H9 (cell line): ENCODE results near the gene ANKDD1A. TPM values are rescaled to one million over a fixed set of nuclear protein-coding genes. Genes with fewer than 3 reads are reported as not detected.

Source experiments
- DNase-seq: peaks from one replicate; pipeline ENCODE4 v3.0.0-alpha.2; 2017
- H2AFZ ChIP-seq: one replicate; pipeline ENCODE4 v1.6.1; 2013; ENCODE audit warnings: mild to moderate bottlenecking, low read length, control low read depth, moderate library complexity
- H2AK5ac ChIP-seq: 2 replicates; pipeline ENCODE4 v1.6.1; 2013; ENCODE audit warnings: low read length, control low read depth, mixed read lengths; ENCODE audit not compliant: insufficient read length
- H2BK120ac ChIP-seq: one replicate; pipeline ENCODE4 v1.6.1; 2013; ENCODE audit warnings: low read depth, mild to moderate bottlenecking, low read length, control low read depth, inconsistent platforms; ENCODE audit not compliant: poor library complexity, severe bottlenecking
- H2BK12ac ChIP-seq: 2 replicates; pipeline ENCODE4 v1.6.1; 2013; ENCODE audit warnings: low read length, control low read depth, mixed read lengths, low read depth; ENCODE audit not compliant: insufficient read length
- H2BK15ac ChIP-seq: 2 replicates; pipeline ENCODE4 v1.6.1; 2013; ENCODE audit warnings: low read depth, low read length, control low read depth
- H2BK20ac ChIP-seq: one replicate; pipeline ENCODE4 v1.6.1; 2013; ENCODE audit warnings: low read depth, mild to moderate bottlenecking, low read length, control low read depth, inconsistent platforms; ENCODE audit not compliant: poor library complexity, severe bottlenecking
- H2BK5ac ChIP-seq: 2 replicates; pipeline ENCODE4 v1.6.1; 2013; ENCODE audit warnings: low read length, control low read depth, mixed read lengths; ENCODE audit not compliant: insufficient read length
- H3K14ac ChIP-seq: 2 replicates; pipeline ENCODE4 v1.6.1; 2013; ENCODE audit warnings: low read length, control low read depth; ENCODE audit not compliant: insufficient read depth
- H3K18ac ChIP-seq: 2 replicates; pipeline ENCODE4 v1.6.1; 2013; ENCODE audit warnings: low read depth, mild to moderate bottlenecking, mixed read lengths, low read length, control low read depth; ENCODE audit not compliant: insufficient read length
- H3K23ac ChIP-seq: 2 replicates; pipeline ENCODE4 v1.6.1; 2013; ENCODE audit warnings: low read length, control low read depth, mixed read lengths, low read depth; ENCODE audit not compliant: insufficient read length
- H3K23me2 ChIP-seq: 2 replicates; pipeline ENCODE4 v1.6.1; 2013; ENCODE audit warnings: low read depth, mild to moderate bottlenecking, mixed read lengths, low read length, control low read depth; ENCODE audit not compliant: insufficient read length, poor library complexity, severe bottlenecking
- H3K27ac ChIP-seq: 2 replicates; pipeline ENCODE4 v1.5.1; 2013; ENCODE audit warnings: low read length, control low read depth, mixed read lengths, low read depth; ENCODE audit not compliant: insufficient read length
- H3K27me3 ChIP-seq: 2 replicates; pipeline ENCODE4 v1.6.1; 2013; ENCODE audit warnings: low read length, control low read depth, inconsistent platforms; ENCODE audit not compliant: insufficient read depth
- H3K4ac ChIP-seq: 2 replicates; pipeline ENCODE4 v1.6.1; 2013; ENCODE audit warnings: low read depth, mild to moderate bottlenecking, control low read depth, inconsistent platforms, low read length, moderate library complexity
- H3K4me1 ChIP-seq: 2 replicates; pipeline ENCODE4 v1.6.1; 2013; ENCODE audit warnings: low read length, control low read depth, inconsistent platforms; ENCODE audit not compliant: insufficient read depth
- H3K4me2 ChIP-seq: 2 replicates; pipeline ENCODE4 v1.6.1; 2013; ENCODE audit warnings: low read length, control low read depth, mixed read lengths; ENCODE audit not compliant: insufficient read length, insufficient read depth
- H3K56ac ChIP-seq: 2 replicates; pipeline ENCODE4 v1.6.1; 2013; ENCODE audit warnings: low read depth, mild to moderate bottlenecking, mixed read lengths, low read length, control low read depth; ENCODE audit not compliant: insufficient read length
- H3K79me1 ChIP-seq: 2 replicates; pipeline ENCODE4 v1.6.1; 2013; ENCODE audit warnings: low read depth, mild to moderate bottlenecking, moderate library complexity, low read length, control low read depth, inconsistent platforms; ENCODE audit not compliant: insufficient read depth, poor library complexity, severe bottlenecking
- H3K79me2 ChIP-seq: 2 replicates; pipeline ENCODE4 v1.6.1; 2013; ENCODE audit warnings: low read length, control low read depth, inconsistent platforms; ENCODE audit not compliant: insufficient read depth
- H3K9ac ChIP-seq: 2 replicates; pipeline ENCODE4 v1.6.1; 2013; ENCODE audit warnings: low read length, control low read depth, mixed read lengths; ENCODE audit not compliant: insufficient read length; ENCODE audit errors: extremely low read depth
- H3K9me3 ChIP-seq: one replicate; pipeline ENCODE4 v1.6.1; 2013; ENCODE audit warnings: low read depth, low read length, inconsistent platforms; ENCODE audit not compliant: control insufficient read depth
- H3T11ph ChIP-seq: one replicate; pipeline ENCODE4 v1.6.1; 2013; ENCODE audit warnings: mild to moderate bottlenecking, low read length, control low read depth, inconsistent platforms
- H4K20me1 ChIP-seq: one replicate; pipeline ENCODE4 v1.6.1; 2013; ENCODE audit not compliant: control insufficient read depth, insufficient read length, insufficient read depth
- H4K5ac ChIP-seq: 2 replicates; pipeline ENCODE4 v1.6.1; 2013; ENCODE audit warnings: low read depth, mild to moderate bottlenecking, mixed read lengths, low read length, control low read depth; ENCODE audit not compliant: insufficient read length
- H4K8ac ChIP-seq: replicated peaks from 2 replicates; pipeline ENCODE4 v1.6.1; 2013; ENCODE audit warnings: low read length, control low read depth, mixed read lengths, low read depth; ENCODE audit not compliant: insufficient read length
- H4K91ac ChIP-seq: 2 replicates; pipeline ENCODE4 v1.6.1; 2013; ENCODE audit warnings: low read depth, mild to moderate bottlenecking, moderate library complexity, mixed read lengths, low read length, control low read depth; ENCODE audit not compliant: insufficient read length
- H3K27ac Mint-ChIP-seq, 3 experiments: 2 replicates in 2 of 3; 3 replicates in 1 of 3; pipeline ENCODE4 v1.8.0; 2020 to 2021; ENCODE audit warnings: mixed read lengths in 3 of 3, mild to moderate bottlenecking in 1 of 3, moderate library complexity in 1 of 3
- H3K27me3 Mint-ChIP-seq: 2 replicates; pipeline ENCODE4 v1.8.0; 2021; ENCODE audit warnings: low read depth, mild to moderate bottlenecking, moderate library complexity, mixed read lengths
- H3K36me3 Mint-ChIP-seq, 3 experiments: 2 replicates in 2 of 3; 3 replicates in 1 of 3; pipeline ENCODE4 v1.8.0; 2020 to 2021; ENCODE audit warnings: low read depth in 3 of 3, mixed read lengths in 3 of 3; ENCODE audit not compliant: insufficient read depth in 1 of 3
- H3K4me1 Mint-ChIP-seq, 2 experiments: 2 replicates each; pipeline ENCODE4 v1.8.0; 2020; ENCODE audit warnings: mixed read lengths in 2 of 2
- H3K4me3 Mint-ChIP-seq, 2 experiments: 2 replicates in 1 of 2; 3 replicates in 1 of 2; pipeline ENCODE4 v1.8.0; 2020 to 2021; ENCODE audit warnings: mild to moderate bottlenecking in 2 of 2, mixed read lengths in 2 of 2, moderate library complexity in 1 of 2
- H3K9me3 Mint-ChIP-seq, 2 experiments: 2 replicates in 1 of 2; 3 replicates in 1 of 2; pipeline ENCODE4 v1.8.0; 2020; ENCODE audit warnings: mild to moderate bottlenecking in 2 of 2, mixed read lengths in 2 of 2, moderate library complexity in 1 of 2
- WGBS: extraction: QIAGEN DNeasy Blood & Tissue Kit; methylation state at CpG from one replicate; pipeline ENCODE4 v1.1.7; 2013; ENCODE audit warnings: missing lambda C conversion rate, low lambda C conversion rate, mixed read lengths; ENCODE audit not compliant: insufficient read length; ENCODE audit errors: extremely low coverage; 5-methylcytosine and 5-hydroxymethylcytosine counted together
- total RNA-seq: library from RNA; stranded (reverse); gene quantifications from 2 replicates; pipeline ENCODE4 v1.2.1, GENCODE V29; 2021
- TF ChIP-seq, protein P1 (sequence below): fragments of 200-600 bp; sonication (generic); conservative IDR thresholded peaks from 3 replicates; pipeline ENCODE4 v1.8.0; 2021; ENCODE audit warnings: antibody characterized with exemption, mild to moderate bottlenecking

The ANKDD1A gene
- total RNA-seq, 1 experiment from 2014 or later, result 3.7 TPM

DNA sequence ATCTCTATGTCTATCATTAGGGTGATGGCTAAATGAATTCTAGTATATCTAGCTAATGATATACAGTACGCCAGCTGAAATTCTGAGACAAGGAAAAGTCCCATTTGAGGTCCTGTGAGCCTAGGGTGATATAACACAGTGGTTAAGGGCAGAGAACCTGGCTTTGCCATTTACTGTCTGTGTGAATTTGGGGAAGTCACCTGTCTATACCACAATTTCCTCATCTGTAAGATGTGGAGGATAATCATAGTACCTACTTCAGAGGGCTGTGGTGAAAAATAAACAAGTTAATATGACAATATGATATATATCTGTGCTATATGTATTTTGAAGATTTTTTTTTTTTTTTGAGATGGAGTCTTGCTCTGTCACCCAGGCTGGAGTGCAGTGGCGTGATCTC lies 9.8 kb upstream of the ANKDD1A start:
- H2AFZ ChIP-seq, result no peak overlapping the region
- no peak overlapping the region for H3K4ac ChIP-seq
- no peak overlapping the region for H4K91ac ChIP-seq
- H3K27ac Mint-ChIP-seq, result no peak overlapping the region
- no peaks in the 10 kb centered on the region; the same call in 1 of the 2 replicates for H3K27me3 ChIP-seq
- no peak overlapping the region for H3K23ac ChIP-seq
- no peak overlapping the region for H3K56ac ChIP-seq
- peaks cover 15 to 26% (median 20%) of the 10 kb centered on the region in 3 experiments for H3K36me3 Mint-ChIP-seq
- no peaks in the 10 kb centered on the region for H3K79me1 ChIP-seq
- WGBS, result no CpG with 5 or more reads among the region's 2 CpGs
- H4K8ac ChIP-seq, result no peak overlapping the region
- peaks cover 18 to 24% of the 10 kb centered on the region in 2 experiments for H3K4me1 Mint-ChIP-seq
- H3K9me3 ChIP-seq, result peaks cover 13% of the 10 kb centered on the region
- H3K27me3 Mint-ChIP-seq, result peaks cover 10% of the 10 kb centered on the region
- no peak overlapping the region for H3T11ph ChIP-seq
- no peak overlapping the region for H3K27ac ChIP-seq
- TF ChIP-seq, protein P1, sequence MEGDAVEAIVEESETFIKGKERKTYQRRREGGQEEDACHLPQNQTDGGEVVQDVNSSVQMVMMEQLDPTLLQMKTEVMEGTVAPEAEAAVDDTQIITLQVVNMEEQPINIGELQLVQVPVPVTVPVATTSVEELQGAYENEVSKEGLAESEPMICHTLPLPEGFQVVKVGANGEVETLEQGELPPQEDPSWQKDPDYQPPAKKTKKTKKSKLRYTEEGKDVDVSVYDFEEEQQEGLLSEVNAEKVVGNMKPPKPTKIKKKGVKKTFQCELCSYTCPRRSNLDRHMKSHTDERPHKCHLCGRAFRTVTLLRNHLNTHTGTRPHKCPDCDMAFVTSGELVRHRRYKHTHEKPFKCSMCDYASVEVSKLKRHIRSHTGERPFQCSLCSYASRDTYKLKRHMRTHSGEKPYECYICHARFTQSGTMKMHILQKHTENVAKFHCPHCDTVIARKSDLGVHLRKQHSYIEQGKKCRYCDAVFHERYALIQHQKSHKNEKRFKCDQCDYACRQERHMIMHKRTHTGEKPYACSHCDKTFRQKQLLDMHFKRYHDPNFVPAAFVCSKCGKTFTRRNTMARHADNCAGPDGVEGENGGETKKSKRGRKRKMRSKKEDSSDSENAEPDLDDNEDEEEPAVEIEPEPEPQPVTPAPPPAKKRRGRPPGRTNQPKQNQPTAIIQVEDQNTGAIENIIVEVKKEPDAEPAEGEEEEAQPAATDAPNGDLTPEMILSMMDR, result no peak
- no peak overlapping the region for H2AK5ac ChIP-seq
- no peak overlapping the region for H3K4me2 ChIP-seq
- no peak overlapping the region for H3K14ac ChIP-seq
- H3K9ac ChIP-seq, result no peak overlapping the region
- no peak overlapping the region for H2BK15ac ChIP-seq
- DNase-seq, result no peak
- no peak overlapping the region for H2BK12ac ChIP-seq
- peaks cover 27 to 29% of the 10 kb centered on the region in 2 experiments for H3K9me3 Mint-ChIP-seq
- peaks cover 3% of the 10 kb centered on the region for H3K23me2 ChIP-seq
- no peaks in the 10 kb centered on the region for H3K79me2 ChIP-seq
- no peak overlapping the region for H3K4me3 Mint-ChIP-seq
- H4K20me1 ChIP-seq, result no peaks in the 10 kb centered on the region
- H4K5ac ChIP-seq, result no peak overlapping the region
- no peak overlapping the region for H2BK120ac ChIP-seq
- H2BK5ac ChIP-seq, result no peak overlapping the region
- H3K4me1 ChIP-seq, result no peaks in the 10 kb centered on the region
- H2BK20ac ChIP-seq, result no peak overlapping the region
- H3K18ac ChIP-seq, result no peak overlapping the region
